Measurements from ENCODE around the gene COL1A2.

- TF ChIP-seq CTCF (IDR thresholded peaks at IDR 0.05) (peak; percentile 90), EZH2 (IDR thresholded peaks at IDR 0.05; ENCODE audit: borderline replicate concordance, insufficient read depth, low read depth, low read length, poor library complexity, severe bottlenecking) (no peak)
Observed at GRCh38 chr7:94436018-94436604, 41.4 kb downstream of the COL1A2 start.
